Stimulated activated naive B cell treated with anti-CD40 and anti-IgM and Interleukin-4, amounts not matched to agents 10 μg/mL and 1 μg/mL and 100 μg/mL, for 72 hours (primary cell): ENCODE data around the gene PIK3CD.

Source experiments
- ATAC-seq, 2 donors: fragments of 150-1000 bp; cut with Tn5 transposase; replicated peaks; 2 replicates each; pipeline ENCODE4 v1.10.0; 2021; ENCODE audit warnings: moderate library complexity in 1 of 2
- DNase-seq: peaks from one replicate; pipeline ENCODE4 v3.0.0; 2021
- H3K27ac Mint-ChIP-seq: one replicate; pipeline ENCODE4 v1.8.0; 2022; ENCODE audit warnings: mild to moderate bottlenecking, mixed read lengths
- H3K27me3 Mint-ChIP-seq, 2 donors: one replicate each; pipeline ENCODE4 v1.8.0; 2022; ENCODE audit warnings: mixed read lengths in 2 of 2
- H3K36me3 Mint-ChIP-seq, 2 donors: one replicate each; pipeline ENCODE4 v1.8.0; 2022; ENCODE audit warnings: mixed read lengths in 2 of 2, mild to moderate bottlenecking in 1 of 2
- H3K4me1 Mint-ChIP-seq, 2 donors: one replicate each; pipeline ENCODE4 v1.8.0; 2022; ENCODE audit warnings: mixed read lengths in 2 of 2, mild to moderate bottlenecking in 1 of 2
- H3K4me3 Mint-ChIP-seq, 2 donors: one replicate each; pipeline ENCODE4 v1.8.0; 2022; ENCODE audit warnings: mild to moderate bottlenecking in 2 of 2, mixed read lengths in 2 of 2, moderate library complexity in 1 of 2
- H3K9me3 Mint-ChIP-seq, 2 donors: one replicate each; pipeline ENCODE4 v1.8.0; 2022; ENCODE audit warnings: mixed read lengths in 2 of 2, mild to moderate bottlenecking in 1 of 2

The PIK3CD gene

GRCh38 chr1:9766759-9767442, 115.4 kb downstream of the PIK3CD start:
- Mint-ChIP-seq H3K4me1 (peaks cover 11 to 14% of the 10 kb centered on the region in 2 donors), H3K27ac (no peak overlapping the region), H3K4me3 (no peak overlapping the region), H3K9me3 (no peaks in the 10 kb centered on the region), H3K27me3 (no peaks in the 10 kb centered on the region), H3K36me3 (peaks cover 14 to 25% of the 10 kb centered on the region in 2 donors)
- DNase-seq (no peak), ATAC-seq (no peak)

GRCh38 chr1:9767964-9768668, 116.6 kb downstream of the PIK3CD start:
- Mint-ChIP-seq H3K4me1 (peaks cover 9 to 11% of the 10 kb centered on the region in 2 donors), H3K36me3 (peaks cover 11 to 28% of the 10 kb centered on the region in 2 donors), H3K4me3 (no peak overlapping the region), H3K9me3 (no peaks in the 10 kb centered on the region), H3K27ac (no peak overlapping the region), H3K27me3 (no peaks in the 10 kb centered on the region)
- ATAC-seq = no peak
- DNase-seq = no peak

GRCh38 chr1:9768983-9769382, 117.5 kb downstream of the PIK3CD start:
- no peak overlapping the region for H3K4me3 Mint-ChIP-seq
- H3K27me3 Mint-ChIP-seq = no peaks in the 10 kb centered on the region
- no peak for DNase-seq
- no peaks in the 10 kb centered on the region for H3K9me3 Mint-ChIP-seq
- no peak overlapping the region for H3K27ac Mint-ChIP-seq
- peaks cover 9 to 24% of the 10 kb centered on the region in 2 donors for H3K36me3 Mint-ChIP-seq
- ATAC-seq = no peak
- H3K4me1 Mint-ChIP-seq = peaks cover 4 to 9% of the 10 kb centered on the region in 2 donors

GRCh38 chr1:9770298-9770697, 118.8 kb downstream of the PIK3CD start:
- DNase-seq (no peak), ATAC-seq (no peak)
- no peak overlapping the region for H3K4me3 Mint-ChIP-seq
- no peak overlapping the region for H3K27ac Mint-ChIP-seq
- H3K27me3 Mint-ChIP-seq = no peaks in the 10 kb centered on the region
- H3K4me1 Mint-ChIP-seq = peaks cover 6 to 10% of the 10 kb centered on the region in 2 donors
- no peaks in the 10 kb centered on the region for H3K9me3 Mint-ChIP-seq
- H3K36me3 Mint-ChIP-seq = peaks cover 9 to 24% of the 10 kb centered on the region in 2 donors

GRCh38 chr1:9774712-9775679, 123.5 kb downstream of the PIK3CD start:
- H3K9me3 Mint-ChIP-seq = no peaks in the 10 kb centered on the region
- H3K27ac Mint-ChIP-seq = peak overlapping the region; percentile 84
- H3K4me3 Mint-ChIP-seq = no peak overlapping the region
- H3K27me3 Mint-ChIP-seq = no peaks in the 10 kb centered on the region
- ATAC-seq (no peak), DNase-seq (no peak)
- H3K4me1 Mint-ChIP-seq = peaks cover 10 to 25% of the 10 kb centered on the region in 2 donors
- H3K36me3 Mint-ChIP-seq = peaks cover 5 to 23% of the 10 kb centered on the region in 2 donors

- Mint-ChIP-seq H3K27ac (no peak overlapping the region), H3K4me3 (no peak overlapping the region), H3K9me3 (no peaks in the 10 kb centered on the region), H3K4me1 (peaks cover 10 to 25% of the 10 kb centered on the region in 2 donors), H3K36me3 (peaks cover 5 to 23% of the 10 kb centered on the region in 2 donors), H3K27me3 (no peaks in the 10 kb centered on the region)
- ATAC-seq (no peak), DNase-seq (no peak)
These were observed 125.2 kb downstream of the PIK3CD start for GRCh38 chr1:9776685-9777084.
